Measurements from ENCODE around the gene RAB11FIP4.

RAB11FIP4 gene

DNA sequence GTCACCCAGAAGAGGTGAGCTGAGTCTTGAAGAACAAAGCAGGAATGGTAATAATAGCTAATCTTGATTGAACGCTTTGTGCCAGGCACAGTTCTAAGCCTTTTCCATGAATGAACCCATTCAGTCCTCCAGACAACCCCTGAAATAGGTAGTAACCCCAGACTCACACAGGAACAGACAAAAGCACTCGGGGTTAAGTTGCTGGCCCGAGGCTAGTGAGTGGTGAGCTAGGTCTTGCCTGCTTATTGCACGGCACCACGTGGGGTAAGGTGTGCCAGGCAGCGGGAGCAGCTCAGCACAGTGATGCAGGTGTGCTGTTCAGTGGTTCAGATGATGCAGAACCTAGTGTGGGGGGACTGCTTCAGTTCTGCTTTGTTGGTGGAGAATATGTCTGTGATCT, 181.6 kb downstream of the RAB11FIP4 start:
- H3K27ac ChIP-seq, result no peak overlapping the region
- TF ChIP-seq CTCF (IDR thresholded peaks at IDR 0.05) (no peak), ZFX (IDR thresholded peaks at IDR 0.05; ENCODE audit: borderline replicate concordance) (no peak)

DNA sequence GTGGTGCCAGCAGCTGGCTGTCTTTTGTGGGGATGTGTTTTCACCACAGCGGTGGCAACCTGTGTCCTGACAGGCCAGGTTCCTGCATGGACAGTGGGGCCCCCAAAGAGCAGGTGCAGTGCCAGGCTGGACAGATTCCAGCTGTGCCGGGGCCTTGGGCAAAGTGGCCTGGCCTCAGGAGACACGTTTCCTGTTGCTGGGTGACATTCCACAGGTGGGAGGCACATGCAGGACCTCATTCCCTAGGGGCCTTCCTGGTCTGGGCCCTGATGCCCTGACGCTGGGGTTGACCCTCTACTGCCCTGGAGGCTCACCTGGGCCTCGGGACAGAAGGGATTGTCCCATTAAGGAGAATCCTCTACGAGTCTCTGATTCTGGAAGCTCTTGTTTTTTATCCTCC, 182.4 kb downstream of the RAB11FIP4 start:
- no peak overlapping the region for H3K27ac ChIP-seq
- TF ChIP-seq ZFX (IDR thresholded peaks at IDR 0.05; ENCODE audit: borderline replicate concordance) (no peak), CTCF (IDR thresholded peaks at IDR 0.05) (no peak)

- TF ChIP-seq CTCF (IDR thresholded peaks at IDR 0.05) (no peak), ZFX (IDR thresholded peaks at IDR 0.05; ENCODE audit: borderline replicate concordance) (no peak)
- no peak overlapping the region for H3K27ac ChIP-seq
Measured at GRCh38 chr17:31574458-31574857, 183.0 kb downstream of the RAB11FIP4 start.

DNA sequence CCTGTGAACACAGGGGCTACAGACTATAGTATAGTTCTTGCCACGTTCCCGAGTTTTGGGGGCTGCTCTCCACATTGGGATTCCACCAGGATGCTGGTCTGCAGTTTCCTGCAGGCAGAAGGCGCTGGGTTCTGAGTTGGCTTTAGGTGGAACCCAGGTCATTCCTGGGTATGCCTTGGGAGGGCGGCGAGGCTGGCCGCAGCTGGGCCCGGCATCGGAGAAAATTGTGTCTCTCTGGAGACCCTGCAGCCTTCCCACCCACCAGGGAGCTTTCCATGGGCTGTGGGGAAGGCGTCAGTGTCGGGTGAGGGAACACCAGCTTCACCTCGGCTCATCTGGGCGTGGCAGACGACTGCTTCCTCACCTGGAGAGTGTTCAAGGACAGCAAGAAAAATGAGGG, 183.6 kb downstream of the RAB11FIP4 start:
- H3K27ac ChIP-seq, result no peak overlapping the region
- no peak for TF ChIP-seq ZFX (IDR thresholded peaks at IDR 0.05; ENCODE audit: borderline replicate concordance)
- no peak for TF ChIP-seq CTCF (IDR thresholded peaks at IDR 0.05)

GRCh38 chr17:31579265-31579664, 187.8 kb downstream of the RAB11FIP4 start:
- peak overlapping the region; percentile 47 for H3K27ac ChIP-seq
- TF ChIP-seq ZFX (IDR thresholded peaks at IDR 0.05; ENCODE audit: borderline replicate concordance) (no peak), CTCF (IDR thresholded peaks at IDR 0.05) (no peak)

GRCh38 chr17:31580316-31580705, 188.8 kb downstream of the RAB11FIP4 start:
- no peak for TF ChIP-seq ZFX (IDR thresholded peaks at IDR 0.05; ENCODE audit: borderline replicate concordance)
- TF ChIP-seq CTCF (IDR thresholded peaks at IDR 0.05), result no peak
- H3K27ac ChIP-seq, result no peak overlapping the region; the same call in 1 of the 2 replicates

GRCh38 chr17:31580706-31581490, 189.4 kb downstream of the RAB11FIP4 start:
- TF ChIP-seq ZFX (IDR thresholded peaks at IDR 0.05; ENCODE audit: borderline replicate concordance) (no peak), CTCF (IDR thresholded peaks at IDR 0.05) (no peak)
- no peak overlapping the region for H3K27ac ChIP-seq

Measured in 22Rv1 (cell line).